B cell (primary cell): ENCODE measurements around the gene SLC35B2. TPM values are rescaled to one million over a fixed set of nuclear protein-coding genes. Genes with fewer than 3 reads are reported as not detected.

Experiments
- ATAC-seq: fragments of 200-7000 bp; cut with Tn5 transposase; one replicate; pipeline ENCODE4 v1.10.0; 2021; ENCODE audit warnings: low read depth, mild to moderate bottlenecking, moderate number of reproducible peaks, moderate library complexity
- CTCF ChIA-PET: fragments of 350-600 bp; sonication (Branson Sonifier 250); formaldehyde crosslinking; loops from one replicate; lab custom pipeline; 2021; ENCODE audit warnings: antibody characterized with exemption, inconsistent platforms; lab: Charles Lee
- POLR2A ChIA-PET: fragments of 350-600 bp; sonication (Branson Sonifier 250); formaldehyde crosslinking; loops from one replicate; lab custom pipeline; 2021; ENCODE audit warnings: antibody characterized with exemption; lab: Charles Lee
- DNase-seq: peaks from one replicate; pipeline ENCODE4 v3.0.0; 2013
- H2AFZ ChIP-seq: 2 replicates; pipeline ENCODE4 v1.6.1; 2012; ENCODE audit warnings: mild to moderate bottlenecking, low read depth, low read length; ENCODE audit not compliant: insufficient read depth, poor library complexity, severe bottlenecking
- H3K27ac ChIP-seq, 2 donors: 1 replicate in 1 of 2; 2 replicates in 1 of 2; pipeline ENCODE4 v1.5.1; 2012 to 2013; ENCODE audit warnings: low read length in 2 of 2, mild to moderate bottlenecking in 2 of 2, moderate library complexity in 1 of 2
- H3K27me3 ChIP-seq, 4 experiments: fragments of 200-600 bp in 1 of 4; sonication (generic) in 1 of 4; replicated peaks in 1 of 4; 1 replicate in 2 of 4; 2 replicates in 2 of 4; pipeline versions ENCODE4 v1.6.1 to v1.7.0; 2013 to 2016; ENCODE audit warnings: low read length in 3 of 4, mild to moderate bottlenecking in 2 of 4, mixed read lengths in 1 of 4, moderate library complexity in 1 of 4; ENCODE audit not compliant: insufficient read depth in 4 of 4, control insufficient read depth in 3 of 4; ENCODE audit errors: control extremely low read depth in 1 of 4
- H3K36me3 ChIP-seq, 2 experiments: replicated peaks in 1 of 2; 1 replicate in 1 of 2; 2 replicates in 1 of 2; pipeline versions ENCODE4 v1.6.1 to v1.7.1; 2013; ENCODE audit warnings: low read length in 1 of 2; ENCODE audit not compliant: insufficient read depth in 2 of 2, control insufficient read depth in 1 of 2; ENCODE audit errors: control extremely low read depth in 1 of 2, extremely low read depth in 1 of 2
- H3K4me1 ChIP-seq, 2 donors: fragments of 200-600 bp in 1 of 2; sonication (generic) in 1 of 2; 1 replicate in 1 of 2; 2 replicates in 1 of 2; pipeline versions ENCODE4 v1.5.1 to v1.6.1; 2013 to 2017; ENCODE audit warnings: low read length in 2 of 2; ENCODE audit not compliant: control insufficient read depth in 2 of 2, insufficient read depth in 2 of 2
- H3K4me2 ChIP-seq: replicated peaks from 2 replicates; pipeline ENCODE3; 2012; ENCODE audit warnings: mild to moderate bottlenecking, low read depth, low read length; ENCODE audit not compliant: poor library complexity, severe bottlenecking
- H3K4me3 ChIP-seq, 5 experiments: fragments of 200-600 bp in 1 of 5; sonication (generic) in 1 of 5; 1 replicate in 3 of 5; 2 replicates in 2 of 5; pipeline versions ENCODE4 v1.5.1 to v1.7.0; 2011 to 2016; ENCODE audit warnings: low read length in 4 of 5, mild to moderate bottlenecking in 4 of 5, low read depth in 2 of 5, control low read depth in 1 of 5, moderate library complexity in 1 of 5; ENCODE audit not compliant: insufficient read depth in 1 of 5; ENCODE audit errors: control extremely low read depth in 1 of 5, extremely low read depth in 1 of 5
- H3K79me2 ChIP-seq: fragments of 200-600 bp; sonication (generic); one replicate; pipeline ENCODE4 v1.6.0; 2016; ENCODE audit warnings: low read length; ENCODE audit not compliant: control insufficient read depth, insufficient read depth
- H3K9ac ChIP-seq: fragments of 200-600 bp; sonication (generic); 2 replicates; pipeline ENCODE4 v1.6.1; 2017; ENCODE audit warnings: mild to moderate bottlenecking, low read length, moderate library complexity
- H3K9me3 ChIP-seq, 3 donors: one replicate each; pipeline versions ENCODE4 v1.6.1 to v1.7.1; 2013; ENCODE audit warnings: low read length in 2 of 3; ENCODE audit not compliant: control insufficient read depth in 2 of 3, insufficient read depth in 1 of 3; ENCODE audit errors: control extremely low read depth in 1 of 3
- H4K20me1 ChIP-seq: 2 replicates; pipeline ENCODE4 v1.6.0; 2012; ENCODE audit warnings: mild to moderate bottlenecking, low read length; ENCODE audit not compliant: insufficient read depth, control insufficient read depth, poor library complexity, severe bottlenecking
- H3K27ac Mint-ChIP-seq: one replicate; pipeline ENCODE4 v1.8.0; 2021; ENCODE audit warnings: mixed read lengths
- H3K27me3 Mint-ChIP-seq: one replicate; pipeline ENCODE4 v1.8.0; 2021; ENCODE audit warnings: mixed read lengths
- H3K4me1 Mint-ChIP-seq: one replicate; pipeline ENCODE4 v1.8.0; 2021; ENCODE audit warnings: mixed read lengths
- H3K4me3 Mint-ChIP-seq: one replicate; pipeline ENCODE4 v1.8.0; 2021; ENCODE audit warnings: mixed read lengths
- H3K9me3 Mint-ChIP-seq: one replicate; pipeline ENCODE4 v1.8.0; 2022; ENCODE audit warnings: mixed read lengths; ENCODE audit not compliant: insufficient read depth
- WGBS: methylation state at CpG from one replicate; pipeline ENCODE4 v1.1.5; 2013; ENCODE audit warnings: missing lambda C conversion rate; ENCODE audit not compliant: insufficient coverage; 5-methylcytosine and 5-hydroxymethylcytosine counted together
- intact Hi-C: fragments of 100-400 bp; cut with micrococcal nuclease; formaldehyde crosslinking; loops from one replicate; pipeline ENCODE4 v1.10.0; 2022
- polyA plus RNA-seq: library from polyadenylated mRNA; depleted of rRNA; stranded (reverse); fragments of >200 nt; gene quantifications from 2 replicates; pipeline ENCODE4 v1.2.3, GENCODE V29; 2012
- total RNA-seq, 2 donors: library from RNA; stranded (reverse); fragments of 120-200 nt in 1 of 2; gene quantifications; 1 replicate in 1 of 2; 2 replicates in 1 of 2; pipeline versions ENCODE4 v1.2.3 to v1.2.4, GENCODE V29; 2013 to 2022
- TF ChIP-seq, protein P1 (sequence below): fragments of 200-600 bp; IDR thresholded peaks from one replicate; pipeline ENCODE4 v1.8.0; 2022; ENCODE audit warnings: antibody characterized with exemption, mild to moderate bottlenecking

Gene SLC35B2
- total and polyA plus RNA-seq, 2 donors (not counting 1 experiment from before 2014, with no cell fraction given) = 30.0 to 35.2 TPM

- Mint-ChIP-seq H3K27me3 (no peaks in the 10 kb centered on the region), H3K27ac (peak overlapping the region; percentile 94), H3K4me3 (peak overlapping the region; percentile 87), H3K4me1 (peaks cover 78% of the 10 kb centered on the region), H3K9me3 (no peaks in the 10 kb centered on the region)
- H2AFZ ChIP-seq = no peak overlapping the region
- 84% methylated on average over 14 of the region's 16 CpGs for WGBS
- intact Hi-C loops = loop anchor here (5.0 kb wide), 1 partner anchor 628 kb away; the partner anchor contains the start of gene GTPBP2
- peaks cover 9 to 75% of the 10 kb centered on the region in 2 experiments for H3K36me3 ChIP-seq
- peak overlapping the region; percentile 97 for H3K4me2 ChIP-seq
- no peaks in the 10 kb centered on the region for H3K9me3 ChIP-seq
- ChIA-PET POLR2A (interaction anchor here (1.6 to 4.3 kb wide), 3 partner anchors 9 to 17 kb away, joined by 5 to 87 read pairs (median 13); partner anchors contain the start of gene HSP90AB1), CTCF (interaction anchor here (1.0 to 5.0 kb wide), 8 partner anchors 10 to 157 kb away, joined by 3 to 68 read pairs (median 7); partner anchors contain the start of genes HSP90AB1, NFKBIE and SLC29A1)
- no peak for DNase-seq
- no peak for ATAC-seq
- H3K27me3 ChIP-seq = no peaks in the 10 kb centered on the region
- H3K9ac ChIP-seq = no peak overlapping the region
- peaks cover 38 to 61% of the 10 kb centered on the region in 2 donors for H3K4me1 ChIP-seq
- TF ChIP-seq, protein P1, sequence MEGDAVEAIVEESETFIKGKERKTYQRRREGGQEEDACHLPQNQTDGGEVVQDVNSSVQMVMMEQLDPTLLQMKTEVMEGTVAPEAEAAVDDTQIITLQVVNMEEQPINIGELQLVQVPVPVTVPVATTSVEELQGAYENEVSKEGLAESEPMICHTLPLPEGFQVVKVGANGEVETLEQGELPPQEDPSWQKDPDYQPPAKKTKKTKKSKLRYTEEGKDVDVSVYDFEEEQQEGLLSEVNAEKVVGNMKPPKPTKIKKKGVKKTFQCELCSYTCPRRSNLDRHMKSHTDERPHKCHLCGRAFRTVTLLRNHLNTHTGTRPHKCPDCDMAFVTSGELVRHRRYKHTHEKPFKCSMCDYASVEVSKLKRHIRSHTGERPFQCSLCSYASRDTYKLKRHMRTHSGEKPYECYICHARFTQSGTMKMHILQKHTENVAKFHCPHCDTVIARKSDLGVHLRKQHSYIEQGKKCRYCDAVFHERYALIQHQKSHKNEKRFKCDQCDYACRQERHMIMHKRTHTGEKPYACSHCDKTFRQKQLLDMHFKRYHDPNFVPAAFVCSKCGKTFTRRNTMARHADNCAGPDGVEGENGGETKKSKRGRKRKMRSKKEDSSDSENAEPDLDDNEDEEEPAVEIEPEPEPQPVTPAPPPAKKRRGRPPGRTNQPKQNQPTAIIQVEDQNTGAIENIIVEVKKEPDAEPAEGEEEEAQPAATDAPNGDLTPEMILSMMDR = no peak
- H4K20me1 ChIP-seq = peaks cover 54% of the 10 kb centered on the region
- H3K79me2 ChIP-seq = peaks cover 13% of the 10 kb centered on the region
- no peak overlapping the region for H3K4me3 ChIP-seq
- H3K27ac ChIP-seq = peak overlapping the region in 1 of 2 donors; percentile 98
Measured at GRCh38 chr6:44255105-44255808, 2.1 kb downstream of the SLC35B2 start.
